CD4-positive, alpha-beta T cell treated with Interleukin-1 beta for 1 hour (primary cell): ENCODE data around the gene DIRAS2.
"Not testable (repeated sequence)": the region's sequence is repeated elsewhere in the genome, so short reads cannot be mapped to it uniquely, and the experiment has no call there.

Source experiments
- DNase-seq, 2 donors: peaks; one replicate each; pipeline ENCODE4 v3.0.0-alpha.2; 2020 to 2022

Gene DIRAS2

GRCh38 chr9:90642570-90643539 lies at the start of gene DIRAS2:
DIRAS2 (minus strand) TSS chr9:90642824; CDS start chr9:90613827, 28,997 bp downstream.
- DNase-seq: no peak

- DNase-seq: no peak
These were observed 42.1 kb upstream of the DIRAS2 start for GRCh38 chr9:90684736-90685135.

- no peak for DNase-seq
These were observed 41.5 kb upstream of the DIRAS2 start for GRCh38 chr9:90684106-90684505.

- DNase-seq: no peak
These were observed 37.9 kb upstream of the DIRAS2 start for GRCh38 chr9:90680534-90680933.

GRCh38 chr9:90665072-90665471 lies 22.4 kb upstream of the DIRAS2 start:
- no peak for DNase-seq

- DNase-seq: no peak
These were observed 17.2 kb upstream of the DIRAS2 start for GRCh38 chr9:90659650-90660364.

GRCh38 chr9:90658783-90659182 lies 16.2 kb upstream of the DIRAS2 start:
- no peak for DNase-seq

- DNase-seq: no peak
These were observed 15.6 kb upstream of the DIRAS2 start for GRCh38 chr9:90658181-90658580.

GRCh38 chr9:90656876-90657275 lies 14.3 kb upstream of the DIRAS2 start:
- not testable (repeated sequence) for DNase-seq

GRCh38 chr9:90651246-90651645 lies 8.6 kb upstream of the DIRAS2 start:
- DNase-seq: no peak

- DNase-seq: no peak
These were observed 5.2 kb upstream of the DIRAS2 start for GRCh38 chr9:90647843-90648242.

- DNase-seq: no peak
These were observed 3.1 kb upstream of the DIRAS2 start for GRCh38 chr9:90645721-90646120.

- DNase-seq: no peak
These were observed 638 bp downstream of the DIRAS2 start for GRCh38 chr9:90641884-90642487.

- no peak for DNase-seq
These were observed 1.5 kb downstream of the DIRAS2 start for GRCh38 chr9:90641086-90641485.

GRCh38 chr9:90640361-90640760 lies 2.3 kb downstream of the DIRAS2 start:
- DNase-seq: no peak

GRCh38 chr9:90637626-90638025 lies 5.0 kb downstream of the DIRAS2 start:
- DNase-seq: no peak

GRCh38 chr9:90632647-90633207 lies 9.9 kb downstream of the DIRAS2 start:
- DNase-seq: no peak

- DNase-seq: no peak
These were observed 10.7 kb downstream of the DIRAS2 start for GRCh38 chr9:90631964-90632363.

GRCh38 chr9:90629991-90630390 lies 12.6 kb downstream of the DIRAS2 start:
- DNase-seq: no peak

GRCh38 chr9:90629354-90629753 lies 13.3 kb downstream of the DIRAS2 start:
- no peak for DNase-seq

- DNase-seq: no peak
These were observed 25.8 kb downstream of the DIRAS2 start for GRCh38 chr9:90616806-90617205.

- no peak for DNase-seq
These were observed 29.1 kb downstream of the DIRAS2 start for GRCh38 chr9:90613502-90613901.

- no peak for DNase-seq
These were observed 29.7 kb downstream of the DIRAS2 start for GRCh38 chr9:90612957-90613356.
